Measurements from ENCODE around the gene HNRNPR. TPM values are rescaled to one million over a fixed set of nuclear protein-coding genes. Genes with fewer than 3 reads are reported as not detected.

HNRNPR gene
- total and polyA plus RNA-seq, 8 donors = 27.6 to 57.8 (median 44.9) TPM

DNA sequence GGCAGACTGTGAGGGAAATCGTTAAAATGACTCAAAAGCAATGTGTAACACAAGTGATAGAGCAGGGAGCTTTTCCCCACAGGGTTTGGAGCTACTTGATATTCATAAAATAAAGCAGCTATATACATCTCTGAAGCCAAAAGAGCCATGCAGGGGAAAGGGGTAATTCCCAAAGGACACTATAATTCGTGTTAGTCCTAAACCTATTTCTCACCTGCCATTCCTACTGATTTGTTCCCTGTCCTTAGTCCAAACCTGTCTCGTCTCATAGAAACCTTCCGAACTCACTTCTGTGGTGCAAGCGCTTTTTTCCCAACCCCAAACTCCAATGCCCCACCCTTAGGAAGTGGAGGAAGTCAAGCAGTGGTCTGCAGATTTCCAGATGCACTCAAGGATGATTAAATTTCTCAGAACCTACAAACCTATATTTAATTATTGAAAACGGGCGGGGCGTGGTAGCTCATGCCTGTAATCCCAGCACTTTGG is 946 bp upstream of the HNRNPR start:
- DNase-seq (no peak), FAIRE-seq (no peak), ATAC-seq (no peak)
- WGBS, 2 donors = 33 to 38% methylated on average over 8 of the region's 8 CpGs
- TF ChIP-seq, protein P1, sequence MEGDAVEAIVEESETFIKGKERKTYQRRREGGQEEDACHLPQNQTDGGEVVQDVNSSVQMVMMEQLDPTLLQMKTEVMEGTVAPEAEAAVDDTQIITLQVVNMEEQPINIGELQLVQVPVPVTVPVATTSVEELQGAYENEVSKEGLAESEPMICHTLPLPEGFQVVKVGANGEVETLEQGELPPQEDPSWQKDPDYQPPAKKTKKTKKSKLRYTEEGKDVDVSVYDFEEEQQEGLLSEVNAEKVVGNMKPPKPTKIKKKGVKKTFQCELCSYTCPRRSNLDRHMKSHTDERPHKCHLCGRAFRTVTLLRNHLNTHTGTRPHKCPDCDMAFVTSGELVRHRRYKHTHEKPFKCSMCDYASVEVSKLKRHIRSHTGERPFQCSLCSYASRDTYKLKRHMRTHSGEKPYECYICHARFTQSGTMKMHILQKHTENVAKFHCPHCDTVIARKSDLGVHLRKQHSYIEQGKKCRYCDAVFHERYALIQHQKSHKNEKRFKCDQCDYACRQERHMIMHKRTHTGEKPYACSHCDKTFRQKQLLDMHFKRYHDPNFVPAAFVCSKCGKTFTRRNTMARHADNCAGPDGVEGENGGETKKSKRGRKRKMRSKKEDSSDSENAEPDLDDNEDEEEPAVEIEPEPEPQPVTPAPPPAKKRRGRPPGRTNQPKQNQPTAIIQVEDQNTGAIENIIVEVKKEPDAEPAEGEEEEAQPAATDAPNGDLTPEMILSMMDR (IDR thresholded peaks at IDR 0.05) = no peak
- Histone ChIP-seq H3K27me3 (no peaks in the 10 kb centered on the region), H3K4me3 (peak overlapping the region; percentile 72 to 92 (median 86)), H3K36me3 (no peaks in the 10 kb centered on the region), H3K4me1 (peaks cover 14 to 18% (median 16%) of the 10 kb centered on the region in 3 donors), H3K9me3 (no peaks in the 10 kb centered on the region), H3K27ac (peak overlapping the region; percentile 88 to 97 (median 93))
- intact Hi-C loops (cut with DNase I) = no loop called here

DNA sequence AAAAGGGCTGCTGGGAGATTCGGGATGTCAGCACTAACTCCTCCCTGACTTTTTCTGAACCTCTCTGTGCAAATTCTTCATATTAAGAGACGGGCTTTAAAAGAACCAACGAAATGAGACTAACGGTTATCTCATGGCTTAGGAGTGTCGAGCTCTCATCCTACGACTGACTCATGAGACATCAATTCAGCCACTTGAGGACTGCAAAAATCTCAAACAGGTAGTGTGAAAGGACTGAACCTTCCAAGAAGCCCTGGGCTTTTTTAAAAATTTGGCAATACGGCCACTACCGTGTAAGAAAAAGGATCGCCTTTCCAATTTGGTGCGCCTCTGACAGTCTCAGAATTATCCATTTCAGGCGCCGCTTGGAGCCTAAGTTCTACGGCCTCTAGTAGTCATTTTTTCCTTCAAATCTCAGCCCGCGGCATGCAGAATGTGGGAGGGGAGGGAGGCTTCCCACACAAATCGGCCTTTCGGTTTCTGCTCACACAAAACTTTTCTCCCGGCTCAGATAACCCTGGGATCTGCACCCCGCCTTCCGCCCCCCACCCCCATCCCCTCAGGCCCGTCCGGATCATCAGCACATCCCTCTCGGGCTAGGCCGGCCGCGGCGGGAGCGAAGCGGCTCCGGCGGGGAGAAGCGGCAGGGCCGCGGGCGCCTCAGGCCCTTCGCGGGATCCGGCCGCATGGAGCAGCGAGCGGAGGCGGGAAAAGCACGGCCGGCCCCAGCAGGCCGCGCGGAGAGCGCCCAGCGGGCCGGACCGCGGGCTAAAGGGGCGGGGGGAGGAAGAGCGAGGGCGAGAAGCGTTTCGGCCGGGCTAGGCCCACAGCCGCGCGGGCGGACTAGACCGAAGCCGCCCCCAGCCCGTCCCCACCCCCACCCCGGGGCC is 618 bp downstream of the HNRNPR start:
- intact Hi-C loops (cut with DNase I) = no loop called here
- Histone ChIP-seq H3K27me3 (no peaks in the 10 kb centered on the region), H3K9me3 (no peaks in the 10 kb centered on the region), H3K4me1 (peaks cover 21 to 32% (median 31%) of the 10 kb centered on the region in 3 donors), H3K36me3 (no peaks in the 10 kb centered on the region), H3K4me3 (peak overlapping the region; percentile 72 to 92 (median 86)), H3K27ac (peak overlapping the region; percentile 88 to 97 (median 93))
- WGBS, 2 donors = 0% methylated on average over 46 to 66 of the region's 66 CpGs
- FAIRE-seq (no peak), ATAC-seq (peak; percentile 43 to 55 (median 50)), DNase-seq (peak in 3 of 6 donors; percentile 44 to 78 (median 76))
- TF ChIP-seq, protein P1 (IDR thresholded peaks at IDR 0.05) = no peak

- ATAC-seq (no peak), FAIRE-seq (no peak), DNase-seq (no peak)
- intact Hi-C loops (cut with DNase I) = no loop called here
- Histone ChIP-seq H3K36me3 (peaks cover 0 to 3% (median 2%) of the 10 kb centered on the region in 3 donors), H3K4me1 (peaks cover 26 to 36% (median 32%) of the 10 kb centered on the region in 3 donors), H3K27ac (peak overlapping the region in 2 of 4 donors; percentile 95 to 97), H3K4me3 (peak overlapping the region; percentile 72 to 92 (median 86)), H3K9me3 (no peaks in the 10 kb centered on the region), H3K27me3 (no peaks in the 10 kb centered on the region)
- TF ChIP-seq, protein P1 (IDR thresholded peaks at IDR 0.05) = no peak
- WGBS, 2 donors = 2% methylated on average over 10 of the region's 10 CpGs
Measured at GRCh38 chr1:23341931-23342692, 2.0 kb downstream of the HNRNPR start.

DNA sequence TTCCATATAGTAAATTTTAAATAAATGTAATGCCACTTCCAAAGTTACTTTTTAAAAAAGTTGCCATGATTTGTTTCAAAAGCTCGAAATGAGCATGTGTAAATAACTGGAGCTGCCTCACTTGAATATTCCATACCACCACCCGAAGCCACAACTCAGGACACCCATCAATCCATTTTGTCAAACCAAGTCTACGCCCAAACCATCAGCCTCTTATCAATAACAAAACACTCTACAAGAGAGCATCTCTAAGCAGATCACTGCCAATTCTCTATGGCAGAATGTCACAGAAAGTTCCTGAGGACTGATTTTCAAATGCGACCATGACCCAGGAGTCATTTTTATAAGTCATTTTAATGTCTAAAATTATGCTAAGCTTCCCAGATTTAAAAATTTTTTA is 4.5 kb downstream of the HNRNPR start:
- 65 to 66% methylated on average over 4 of the region's 4 CpGs for WGBS, 2 donors
- H3K36me3 ChIP-seq = peaks cover 0 to 22% (median 13%) of the 10 kb centered on the region in 3 donors
- H3K27me3 ChIP-seq = no peaks in the 10 kb centered on the region
- H3K4me3 ChIP-seq = no peak overlapping the region
- TF ChIP-seq, protein P1 (IDR thresholded peaks at IDR 0.05) = no peak
- FAIRE-seq = no peak
- H3K27ac ChIP-seq = no peak overlapping the region
- peaks cover 26 to 36% (median 32%) of the 10 kb centered on the region in 3 donors for H3K4me1 ChIP-seq
- ATAC-seq = no peak
- no peaks in the 10 kb centered on the region for H3K9me3 ChIP-seq
- no peak for DNase-seq
- intact Hi-C loops (cut with DNase I) = no loop called here
